ENCODE data around the gene CMTM5.
"Not testable (repeated sequence)": the region's sequence is repeated elsewhere in the genome, so short reads cannot be mapped to it uniquely, and the experiment has no call there.

Gene CMTM5

DNA sequence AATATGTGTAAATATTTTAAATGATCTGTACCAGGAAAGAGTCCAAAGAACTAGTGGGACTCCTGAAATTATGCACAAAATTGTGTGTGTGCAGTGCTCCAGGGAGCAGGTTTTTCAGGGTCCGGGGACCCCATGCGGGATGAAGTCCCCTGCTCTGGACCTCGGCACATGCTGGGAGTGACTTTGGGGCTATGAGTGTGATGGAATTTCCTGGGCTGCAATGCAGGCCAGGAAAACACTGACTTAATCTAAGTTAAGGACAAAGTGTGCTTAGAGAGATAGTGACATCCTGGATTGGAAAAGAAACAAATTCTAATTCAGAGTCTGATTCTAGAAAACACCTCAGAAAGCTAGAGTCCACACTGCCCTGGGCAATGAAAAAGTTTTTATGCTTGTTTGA lies 37.4 kb downstream of the CMTM5 start:
- no peak for DNase-seq (ENCODE audit: extremely low read depth, low read depth)
- no peak overlapping the region for H3K4me3 ChIP-seq (replicated peaks; ENCODE audit: low read depth, low read length)
- TF ChIP-seq, protein P1, sequence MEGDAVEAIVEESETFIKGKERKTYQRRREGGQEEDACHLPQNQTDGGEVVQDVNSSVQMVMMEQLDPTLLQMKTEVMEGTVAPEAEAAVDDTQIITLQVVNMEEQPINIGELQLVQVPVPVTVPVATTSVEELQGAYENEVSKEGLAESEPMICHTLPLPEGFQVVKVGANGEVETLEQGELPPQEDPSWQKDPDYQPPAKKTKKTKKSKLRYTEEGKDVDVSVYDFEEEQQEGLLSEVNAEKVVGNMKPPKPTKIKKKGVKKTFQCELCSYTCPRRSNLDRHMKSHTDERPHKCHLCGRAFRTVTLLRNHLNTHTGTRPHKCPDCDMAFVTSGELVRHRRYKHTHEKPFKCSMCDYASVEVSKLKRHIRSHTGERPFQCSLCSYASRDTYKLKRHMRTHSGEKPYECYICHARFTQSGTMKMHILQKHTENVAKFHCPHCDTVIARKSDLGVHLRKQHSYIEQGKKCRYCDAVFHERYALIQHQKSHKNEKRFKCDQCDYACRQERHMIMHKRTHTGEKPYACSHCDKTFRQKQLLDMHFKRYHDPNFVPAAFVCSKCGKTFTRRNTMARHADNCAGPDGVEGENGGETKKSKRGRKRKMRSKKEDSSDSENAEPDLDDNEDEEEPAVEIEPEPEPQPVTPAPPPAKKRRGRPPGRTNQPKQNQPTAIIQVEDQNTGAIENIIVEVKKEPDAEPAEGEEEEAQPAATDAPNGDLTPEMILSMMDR (IDR thresholded peaks at IDR 0.05; ENCODE audit: low read depth, low read length, missing control alignments): no peak

DNA sequence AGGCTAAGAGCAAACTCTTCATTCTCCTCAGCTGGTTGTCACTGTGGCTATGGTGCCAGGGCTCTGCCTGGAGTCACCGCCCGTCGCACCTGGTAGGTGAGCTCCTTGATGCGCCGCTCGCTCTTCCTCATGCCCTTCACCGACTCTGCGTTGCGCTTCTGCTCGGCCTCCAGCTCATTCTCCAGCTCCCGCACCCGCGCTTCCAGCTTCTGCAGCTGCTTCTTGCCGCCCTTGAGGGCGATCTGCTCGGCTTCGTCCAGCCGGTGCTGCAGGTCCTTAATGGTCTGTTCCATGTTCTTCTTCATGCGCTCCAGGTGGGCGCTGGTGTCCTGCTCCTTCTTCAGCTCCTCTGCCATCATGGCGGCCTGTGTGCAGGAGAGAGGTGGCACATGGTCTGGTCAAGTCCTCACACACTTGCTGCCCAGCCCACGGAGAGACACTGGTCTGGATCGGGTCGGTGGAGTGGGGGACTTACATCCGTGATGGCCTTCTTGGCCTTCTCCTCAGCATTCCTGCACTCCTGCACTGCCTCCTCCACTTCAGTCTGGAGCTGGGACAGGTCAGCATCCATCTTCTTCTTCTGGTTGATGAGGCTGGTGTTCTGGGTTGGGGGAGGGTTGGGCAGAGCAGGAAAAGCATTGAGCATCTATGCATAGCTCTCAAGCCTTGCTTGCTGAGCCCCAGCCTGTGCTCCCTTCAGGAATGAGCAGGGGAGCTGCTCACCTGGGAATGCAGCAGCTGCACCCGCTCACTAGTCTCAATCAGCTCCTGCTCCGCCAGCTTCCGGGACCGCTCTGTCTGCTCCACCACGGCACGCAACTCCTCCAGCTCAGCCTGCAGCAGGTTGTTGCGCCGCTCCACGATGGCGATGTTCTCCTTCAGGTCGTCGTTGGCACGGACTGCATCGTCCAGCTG lies 38.3 kb downstream of the CMTM5 start:
- TF ChIP-seq, protein P1 (IDR thresholded peaks at IDR 0.05; ENCODE audit: low read depth, low read length, missing control alignments): no peak

GRCh38 chr14:23415821-23416778 lies 39.3 kb downstream of the CMTM5 start:
- H3K4me3 ChIP-seq (replicated peaks; ENCODE audit: low read depth, low read length): no peak overlapping the region
- TF ChIP-seq, protein P1 (IDR thresholded peaks at IDR 0.05; ENCODE audit: low read depth, low read length, missing control alignments): no peak
- DNase-seq (ENCODE audit: extremely low read depth, low read depth): no peak

More for the DNA sequence above, 38.3 kb downstream of the CMTM5 start:
- no peak overlapping the region for H3K4me3 ChIP-seq (replicated peaks; ENCODE audit: low read depth, low read length)
- DNase-seq (ENCODE audit: extremely low read depth, low read depth): no peak

GRCh38 chr14:23416801-23417200 lies 40.0 kb downstream of the CMTM5 start:
- no peak for DNase-seq (ENCODE audit: extremely low read depth, low read depth)
- TF ChIP-seq, protein P1 (IDR thresholded peaks at IDR 0.05; ENCODE audit: low read depth, low read length, missing control alignments): no peak
- no peak overlapping the region for H3K4me3 ChIP-seq (replicated peaks; ENCODE audit: low read depth, low read length)

DNA sequence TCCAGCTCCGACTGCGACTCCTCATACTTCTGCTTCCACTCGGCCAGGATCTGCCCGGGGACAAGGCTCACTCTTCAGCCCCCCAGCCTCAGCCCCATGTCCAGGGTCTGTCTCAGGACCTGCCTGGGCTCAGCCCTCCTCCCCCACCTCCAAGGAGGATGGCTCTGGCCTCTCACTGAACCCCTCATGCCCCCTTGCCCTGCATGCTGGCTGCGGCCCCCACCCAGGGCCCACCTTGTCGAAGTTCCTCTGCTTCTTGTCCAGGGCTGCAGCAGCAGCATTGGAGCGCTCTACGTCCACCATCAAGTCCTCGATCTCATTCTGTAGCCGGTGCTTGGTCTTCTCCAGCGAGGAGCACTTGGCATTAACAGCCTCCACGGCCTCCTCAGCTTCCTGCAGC lies 40.4 kb downstream of the CMTM5 start:
- H3K4me3 ChIP-seq (replicated peaks; ENCODE audit: low read depth, low read length); DNase-seq (ENCODE audit: extremely low read depth, low read depth): not testable (repeated sequence)

GRCh38 chr14:23418021-23418420 lies 41.2 kb downstream of the CMTM5 start:
- H3K4me3 ChIP-seq (replicated peaks; ENCODE audit: low read depth, low read length): no peak overlapping the region
- TF ChIP-seq, protein P1 (IDR thresholded peaks at IDR 0.05; ENCODE audit: low read depth, low read length, missing control alignments): no peak
- no peak for DNase-seq (ENCODE audit: extremely low read depth, low read depth)

DNA sequence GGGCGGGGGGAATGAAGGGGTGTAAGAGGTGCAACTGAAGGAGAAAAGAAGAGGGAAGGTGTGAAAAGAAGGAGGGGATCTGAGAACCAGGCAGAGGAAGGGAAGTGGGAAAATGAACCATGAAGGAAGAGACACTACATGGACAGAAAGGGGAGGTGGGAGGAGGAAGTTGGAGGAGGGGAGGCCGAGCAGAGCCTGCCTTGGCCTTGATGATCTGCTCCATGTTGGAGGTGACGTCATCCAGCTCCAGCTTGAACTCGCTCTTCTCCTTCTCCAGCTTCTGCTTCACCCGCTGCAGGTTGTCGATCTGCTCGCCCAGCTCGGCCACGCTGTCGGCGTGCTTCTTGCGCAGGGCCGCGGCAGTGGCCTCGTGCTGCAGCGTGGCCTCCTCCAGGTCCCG lies 42.8 kb downstream of the CMTM5 start:
- H3K4me3 ChIP-seq (replicated peaks; ENCODE audit: low read depth, low read length); DNase-seq (ENCODE audit: extremely low read depth, low read depth): not testable (repeated sequence)

All from HFF-Myc (cell line).